Measurements from ENCODE around the gene MIA2. TPM values are rescaled to one million over a fixed set of nuclear protein-coding genes. Genes with fewer than 3 reads are reported as not detected.
"Not testable (repeated sequence)": the region's sequence is repeated elsewhere in the genome, so short reads cannot be mapped to it uniquely, and the experiment has no call there.

MIA2 gene
- total RNA-seq, 1 experiment from 2014 or later = 43.9 TPM

DNA sequence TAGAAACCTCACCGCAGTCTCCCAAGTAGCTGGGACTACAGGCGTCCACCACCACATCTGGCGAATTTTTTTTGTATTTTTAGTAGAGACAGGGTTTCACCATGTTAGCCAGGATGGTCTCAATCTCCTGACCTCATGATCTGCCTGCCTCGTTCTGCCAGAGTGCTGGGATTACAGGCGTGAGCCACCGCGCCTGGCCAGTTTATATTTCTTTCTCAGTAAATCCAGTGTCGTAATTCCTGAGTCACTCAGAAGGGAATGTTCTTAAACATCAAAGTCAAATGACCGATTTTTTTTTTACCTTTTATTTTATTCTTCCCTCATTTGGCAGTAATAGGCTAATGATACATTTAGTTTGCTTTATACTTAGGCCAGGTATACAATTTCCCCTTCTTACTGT lies 118.0 kb downstream of the MIA2 start:
- Histone ChIP-seq H4K20me1 (ENCODE audit: insufficient read depth) (peaks cover 3% of the 10 kb centered on the region; the same call in 1 of the 2 replicates), H3K4me2 (no peak overlapping the region), H3K27ac (no peak overlapping the region), H3K9me2 (ENCODE audit: insufficient read depth) (no peaks in the 10 kb centered on the region), H3K36me3 (ENCODE audit: low read depth) (no peaks in the 10 kb centered on the region), H3K9me3 (ENCODE audit: insufficient read depth, low read depth) (no peaks in the 10 kb centered on the region), H3K4me1 (replicated peaks; ENCODE audit: insufficient read depth) (no peaks in the 10 kb centered on the region), H3K4me3 (no peak overlapping the region), H3K79me2 (ENCODE audit: low read depth) (no peaks in the 10 kb centered on the region), H2AFZ (no peak overlapping the region), H3K27me3 (ENCODE audit: insufficient read depth, low read depth) (no peaks in the 10 kb centered on the region), H3F3A (ENCODE audit: insufficient read depth, low read depth) (peaks cover 9% of the 10 kb centered on the region; the same call in 1 of the 2 replicates)
- DNase-seq = no peak
- intact Hi-C loops (cut with micrococcal nuclease; ENCODE audit: unreplicated experiment) = no loop called here
- ChIA-PET CTCF (no interaction called here), POLR2A (ENCODE audit: unreplicated experiment) (no interaction called here)
- BruUV-seq (replicated peaks) = no TSS peak
- TF ChIP-seq EZH2 (IDR thresholded peaks at IDR 0.05; ENCODE audit: low read depth) = no peak
- TF ChIP-seq, protein P1, sequence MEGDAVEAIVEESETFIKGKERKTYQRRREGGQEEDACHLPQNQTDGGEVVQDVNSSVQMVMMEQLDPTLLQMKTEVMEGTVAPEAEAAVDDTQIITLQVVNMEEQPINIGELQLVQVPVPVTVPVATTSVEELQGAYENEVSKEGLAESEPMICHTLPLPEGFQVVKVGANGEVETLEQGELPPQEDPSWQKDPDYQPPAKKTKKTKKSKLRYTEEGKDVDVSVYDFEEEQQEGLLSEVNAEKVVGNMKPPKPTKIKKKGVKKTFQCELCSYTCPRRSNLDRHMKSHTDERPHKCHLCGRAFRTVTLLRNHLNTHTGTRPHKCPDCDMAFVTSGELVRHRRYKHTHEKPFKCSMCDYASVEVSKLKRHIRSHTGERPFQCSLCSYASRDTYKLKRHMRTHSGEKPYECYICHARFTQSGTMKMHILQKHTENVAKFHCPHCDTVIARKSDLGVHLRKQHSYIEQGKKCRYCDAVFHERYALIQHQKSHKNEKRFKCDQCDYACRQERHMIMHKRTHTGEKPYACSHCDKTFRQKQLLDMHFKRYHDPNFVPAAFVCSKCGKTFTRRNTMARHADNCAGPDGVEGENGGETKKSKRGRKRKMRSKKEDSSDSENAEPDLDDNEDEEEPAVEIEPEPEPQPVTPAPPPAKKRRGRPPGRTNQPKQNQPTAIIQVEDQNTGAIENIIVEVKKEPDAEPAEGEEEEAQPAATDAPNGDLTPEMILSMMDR (conservative IDR thresholded peaks at IDR 0.05) = no peak

DNA sequence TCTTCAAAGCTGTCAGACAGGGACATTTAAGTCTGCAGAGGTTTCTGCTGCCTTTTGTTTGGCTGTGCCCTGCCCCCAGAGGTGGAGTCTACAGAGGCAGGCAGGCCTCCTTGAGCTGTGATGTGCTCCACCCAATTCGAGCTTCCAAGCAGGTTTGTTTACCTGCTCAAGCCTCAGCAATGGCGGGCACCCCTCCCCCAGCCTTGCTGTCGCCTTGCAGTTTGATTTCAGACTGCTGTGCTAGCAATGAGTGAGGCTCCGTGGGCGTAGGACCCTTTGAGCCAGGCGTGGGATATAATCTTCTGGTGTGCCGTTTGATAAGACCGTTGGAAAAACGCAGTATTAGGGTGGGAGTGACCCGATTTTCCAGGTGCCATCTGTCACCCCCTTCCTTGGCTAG lies 125.4 kb downstream of the MIA2 start:
- H3F3A ChIP-seq (ENCODE audit: insufficient read depth, low read depth); POLR2A ChIA-PET (ENCODE audit: unreplicated experiment); H3K9me2 ChIP-seq (ENCODE audit: insufficient read depth); H3K4me1 ChIP-seq (replicated peaks; ENCODE audit: insufficient read depth); H3K4me3 ChIP-seq; H2AFZ ChIP-seq; BruUV-seq (replicated peaks); H3K79me2 ChIP-seq (ENCODE audit: low read depth); H4K20me1 ChIP-seq (ENCODE audit: insufficient read depth); H3K27ac ChIP-seq; DNase-seq; CTCF ChIA-PET; H3K9me3 ChIP-seq (ENCODE audit: insufficient read depth, low read depth); H3K27me3 ChIP-seq (ENCODE audit: insufficient read depth, low read depth); H3K4me2 ChIP-seq; intact Hi-C loops (cut with micrococcal nuclease; ENCODE audit: unreplicated experiment); H3K36me3 ChIP-seq (ENCODE audit: low read depth): not testable (repeated sequence)

DNA sequence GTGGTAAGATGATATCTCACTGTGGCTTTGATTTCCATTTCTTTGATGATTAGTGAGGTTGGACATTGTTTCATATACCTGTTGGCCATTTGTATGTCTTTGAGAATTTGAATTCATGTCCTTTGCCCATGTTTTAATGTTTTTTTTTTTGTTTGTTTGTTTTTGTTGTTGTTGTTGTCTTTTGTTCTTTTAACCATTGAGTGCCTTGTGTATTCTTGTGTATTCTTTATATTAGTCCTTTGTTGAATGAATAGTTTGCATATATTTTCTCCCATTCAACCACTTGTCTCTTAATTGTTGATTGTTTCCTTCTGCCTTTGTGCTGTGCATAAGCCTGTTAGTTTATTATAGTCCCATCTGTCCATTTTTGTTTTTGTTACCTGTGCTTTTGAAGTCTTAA lies 126.6 kb downstream of the MIA2 start:
- POLR2A ChIA-PET (ENCODE audit: unreplicated experiment) = no interaction called here
- Histone ChIP-seq H3K36me3 (ENCODE audit: low read depth) (no peaks in the 10 kb centered on the region), H3K4me2 (no peak overlapping the region), H2AFZ (no peak overlapping the region), H3K4me3 (no peak overlapping the region), H3K9me2 (ENCODE audit: insufficient read depth) (no peaks in the 10 kb centered on the region), H4K20me1 (ENCODE audit: insufficient read depth) (peaks cover 4% of the 10 kb centered on the region; the same call in 1 of the 2 replicates), H3F3A (ENCODE audit: insufficient read depth, low read depth) (no peaks in the 10 kb centered on the region), H3K27ac (no peak overlapping the region), H3K79me2 (ENCODE audit: low read depth) (no peaks in the 10 kb centered on the region), H3K4me1 (replicated peaks; ENCODE audit: insufficient read depth) (no peaks in the 10 kb centered on the region), H3K9me3 (ENCODE audit: insufficient read depth, low read depth) (peaks cover 4% of the 10 kb centered on the region; the same call in 1 of the 2 replicates), H3K27me3 (ENCODE audit: insufficient read depth, low read depth) (no peaks in the 10 kb centered on the region)
- TF ChIP-seq EZH2 (IDR thresholded peaks at IDR 0.05; ENCODE audit: low read depth) = no peak
- TF ChIP-seq, protein P1 (conservative IDR thresholded peaks at IDR 0.05) = no peak
- no TSS peak for BruUV-seq (replicated peaks)
- no peak for DNase-seq
- intact Hi-C loops (cut with micrococcal nuclease; ENCODE audit: unreplicated experiment) = no loop called here
- CTCF ChIA-PET = no interaction called here

DNA sequence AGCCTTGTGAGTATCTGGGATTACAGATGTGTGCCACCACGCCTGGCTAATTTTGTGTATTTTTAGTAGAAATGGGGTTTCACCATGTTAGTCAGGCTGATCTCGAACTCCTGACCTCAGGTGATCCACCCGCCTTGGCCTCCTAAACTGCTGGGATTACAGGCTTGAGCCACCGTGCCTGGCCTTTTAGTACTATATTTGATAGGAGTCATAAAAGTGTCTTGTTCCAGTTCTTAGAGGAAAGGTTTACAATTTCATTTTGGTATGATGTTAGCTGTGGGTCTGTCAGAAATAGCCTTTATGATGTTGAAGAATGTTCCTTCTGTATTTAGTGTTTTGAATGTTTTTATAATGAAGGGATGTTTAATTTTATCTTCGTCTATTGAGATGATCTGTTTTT lies 127.8 kb downstream of the MIA2 start:
- H4K20me1 ChIP-seq (ENCODE audit: insufficient read depth); H3K4me2 ChIP-seq; H3K4me3 ChIP-seq; H3K27ac ChIP-seq; H3F3A ChIP-seq (ENCODE audit: insufficient read depth, low read depth); POLR2A ChIA-PET (ENCODE audit: unreplicated experiment); CTCF ChIA-PET; H3K79me2 ChIP-seq (ENCODE audit: low read depth); H3K36me3 ChIP-seq (ENCODE audit: low read depth); DNase-seq; BruUV-seq (replicated peaks); H3K9me2 ChIP-seq (ENCODE audit: insufficient read depth); H2AFZ ChIP-seq; intact Hi-C loops (cut with micrococcal nuclease; ENCODE audit: unreplicated experiment); H3K4me1 ChIP-seq (replicated peaks; ENCODE audit: insufficient read depth); H3K9me3 ChIP-seq (ENCODE audit: insufficient read depth, low read depth); H3K27me3 ChIP-seq (ENCODE audit: insufficient read depth, low read depth): not testable (repeated sequence)
